Suprapubic skin (tissue), 4 donors: ENCODE data around the gene MCC. TPM values are rescaled to one million over a fixed set of nuclear protein-coding genes. Genes with fewer than 3 reads are reported as not detected.

Source experiments
- DNase-seq, 2 donors: peaks; one replicate each; pipeline ENCODE4 v3.0.0-alpha.2; 2019; ENCODE audit warnings: low spot score in 2 of 2
- H3K27ac ChIP-seq: fragments of 200-600 bp; sonication (generic); one replicate; pipeline ENCODE4 v1.5.1; 2019
- H3K27me3 ChIP-seq: fragments of 200-600 bp; sonication (generic); one replicate; pipeline ENCODE4 v1.5.1; 2019
- H3K36me3 ChIP-seq: fragments of 200-600 bp; sonication (generic); one replicate; pipeline ENCODE4 v1.5.1; 2019
- H3K4me1 ChIP-seq: fragments of 200-600 bp; sonication (generic); one replicate; pipeline ENCODE4 v1.5.1; 2019
- H3K4me3 ChIP-seq: fragments of 200-600 bp; sonication (generic); one replicate; pipeline ENCODE4 v1.5.1; 2019; ENCODE audit warnings: mild to moderate bottlenecking
- H3K9me3 ChIP-seq: fragments of 200-600 bp; sonication (generic); one replicate; pipeline ENCODE4 v1.5.1; 2019
- CTCF ChIP-seq, 2 donors: fragments of 200-600 bp in 1 of 2; fragments of 450-650 bp in 1 of 2; sonication (generic) in 1 of 2; IDR thresholded peaks; one replicate each; pipeline ENCODE4 v1.5.1; 2016 to 2019; ENCODE audit warnings: antibody characterized with exemption in 2 of 2, mild to moderate bottlenecking in 1 of 2, moderate library complexity in 1 of 2
- EP300 ChIP-seq: sonication (generic); formaldehyde crosslinking; IDR thresholded peaks from one replicate; pipeline ENCODE4 v1.6.1; 2017; ENCODE audit warnings: antibody characterized with exemption
- POLR2A ChIP-seq, 2 donors: fragments of 450-650 bp; IDR thresholded peaks; one replicate each; pipeline ENCODE4 v1.6.1; 2017; ENCODE audit warnings: antibody characterized with exemption in 2 of 2, mild to moderate bottlenecking in 2 of 2, moderate library complexity in 2 of 2
- POLR2AphosphoS5 ChIP-seq, 3 donors: sonication (generic); formaldehyde crosslinking; IDR thresholded peaks; one replicate each; pipeline ENCODE4 v1.6.1; 2017; ENCODE audit warnings: antibody characterized with exemption in 3 of 3
- WGBS: methylation state at CpG from one replicate; pipeline ENCODE4 v1.1.5; 2018; 5-methylcytosine and 5-hydroxymethylcytosine counted together
- total RNA-seq, 4 donors: library from RNA; depleted of rRNA; stranded (reverse); fragments of >200 nt; gene quantifications; one replicate each; pipeline ENCODE4 v1.1.0, GENCODE V29; 2016

MCC gene
- total RNA-seq, 4 donors from 2014 or later: 67.7 to 105 (median 86.6) TPM

- no peak overlapping the region for H3K4me3 ChIP-seq
- no peaks in the 10 kb centered on the region for H3K27me3 ChIP-seq
- H3K27ac ChIP-seq: no peak overlapping the region
- no peaks in the 10 kb centered on the region for H3K9me3 ChIP-seq
- peaks cover 18% of the 10 kb centered on the region for H3K4me1 ChIP-seq
- H3K36me3 ChIP-seq: peaks cover 21% of the 10 kb centered on the region
- DNase-seq: no peak
- WGBS: 88% methylated on average over 5 of the region's 5 CpGs
- TF ChIP-seq POLR2A (IDR thresholded peaks at IDR 0.05) (no peak), POLR2AphosphoS5 (IDR thresholded peaks at IDR 0.05) (no peak), EP300 (no peak), CTCF (IDR thresholded peaks at IDR 0.05) (no peak)
These were observed 400.2 kb downstream of the MCC start for GRCh38 chr5:113087976-113088514.

GRCh38 chr5:113085880-113086409 is 402.3 kb downstream of the MCC start:
- no peak for TF ChIP-seq POLR2A (IDR thresholded peaks at IDR 0.05)
- no peak for TF ChIP-seq EP300
- TF ChIP-seq CTCF (IDR thresholded peaks at IDR 0.05): no peak
- TF ChIP-seq POLR2AphosphoS5 (IDR thresholded peaks at IDR 0.05): no peak
- WGBS: 95% methylated on average over 7 of the region's 7 CpGs

DNA sequence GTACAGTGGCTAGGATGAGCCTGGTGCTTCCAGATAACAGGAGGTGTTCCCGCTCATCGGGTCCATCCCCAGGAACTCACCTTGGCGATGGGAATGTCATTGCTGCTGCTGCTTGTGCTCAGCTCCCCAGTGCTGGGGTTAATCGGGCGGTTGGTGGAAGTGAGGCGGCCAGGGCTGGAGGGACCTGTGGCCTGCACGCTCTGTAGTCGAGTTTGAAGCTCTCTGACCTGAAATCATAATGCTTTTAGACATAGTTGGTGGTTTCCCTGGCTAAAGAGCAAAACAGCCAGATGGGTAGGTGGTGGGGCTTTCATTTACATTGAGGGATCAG is 403.2 kb downstream of the MCC start:
- Histone ChIP-seq H3K4me3 (no peak overlapping the region), H3K27ac (no peak overlapping the region), H3K27me3 (no peaks in the 10 kb centered on the region), H3K36me3 (peaks cover 34% of the 10 kb centered on the region), H3K9me3 (no peaks in the 10 kb centered on the region), H3K4me1 (peaks cover 5% of the 10 kb centered on the region)
- TF ChIP-seq POLR2AphosphoS5 (IDR thresholded peaks at IDR 0.05) (no peak), CTCF (IDR thresholded peaks at IDR 0.05) (no peak), POLR2A (IDR thresholded peaks at IDR 0.05) (no peak), EP300 (no peak)
- no peak for DNase-seq
- 78% methylated on average over 8 of the region's 8 CpGs for WGBS

More at GRCh38 chr5:113085880-113086409, 402.3 kb downstream of the MCC start:
- no peak for DNase-seq
- Histone ChIP-seq H3K4me1 (peaks cover 14% of the 10 kb centered on the region), H3K9me3 (no peaks in the 10 kb centered on the region), H3K27me3 (no peaks in the 10 kb centered on the region), H3K36me3 (peaks cover 31% of the 10 kb centered on the region), H3K4me3 (no peak overlapping the region), H3K27ac (no peak overlapping the region)

DNA sequence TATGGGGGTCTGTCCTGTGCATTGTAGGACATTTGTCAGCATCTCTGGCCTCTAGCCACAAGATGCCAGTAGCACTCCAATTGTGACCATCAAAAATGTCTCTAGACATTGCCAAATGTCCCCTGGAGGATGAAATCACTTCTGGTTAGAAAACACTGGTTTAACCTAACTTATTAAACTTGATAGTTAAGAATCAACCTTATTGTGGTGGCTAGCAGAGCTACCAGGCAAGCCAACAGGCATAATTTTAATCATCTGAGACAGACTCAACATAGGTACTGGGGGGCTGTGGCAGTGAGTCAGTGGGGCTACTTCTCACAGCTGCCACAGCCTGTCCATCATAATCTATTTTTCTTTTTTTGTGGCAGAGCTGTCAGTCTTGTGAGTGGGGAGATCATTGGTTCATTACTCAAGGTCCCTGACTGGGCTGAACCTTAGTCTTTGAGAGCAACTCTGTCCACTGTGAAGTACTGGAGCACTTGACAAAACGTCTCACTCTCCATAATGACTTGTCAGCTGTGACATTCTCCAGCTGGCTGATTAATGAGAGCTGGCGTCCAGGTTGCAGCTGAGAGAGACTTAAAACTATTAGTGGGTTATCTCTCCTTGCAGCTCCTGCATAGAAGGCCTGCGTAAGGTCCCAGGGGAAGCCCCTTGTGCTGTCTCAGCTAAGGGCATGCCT is 403.7 kb downstream of the MCC start:
- WGBS: 53% methylated on average over 2 of the region's 3 CpGs
- H3K9me3 ChIP-seq: no peaks in the 10 kb centered on the region
- H3K4me3 ChIP-seq: no peak overlapping the region
- peaks cover 34% of the 10 kb centered on the region for H3K36me3 ChIP-seq
- H3K27ac ChIP-seq: no peak overlapping the region
- no peak for DNase-seq
- peaks cover under 1% of the 10 kb centered on the region for H3K4me1 ChIP-seq
- no peaks in the 10 kb centered on the region for H3K27me3 ChIP-seq
- TF ChIP-seq CTCF (IDR thresholded peaks at IDR 0.05) (no peak), EP300 (no peak), POLR2A (IDR thresholded peaks at IDR 0.05) (no peak), POLR2AphosphoS5 (IDR thresholded peaks at IDR 0.05) (no peak)

DNA sequence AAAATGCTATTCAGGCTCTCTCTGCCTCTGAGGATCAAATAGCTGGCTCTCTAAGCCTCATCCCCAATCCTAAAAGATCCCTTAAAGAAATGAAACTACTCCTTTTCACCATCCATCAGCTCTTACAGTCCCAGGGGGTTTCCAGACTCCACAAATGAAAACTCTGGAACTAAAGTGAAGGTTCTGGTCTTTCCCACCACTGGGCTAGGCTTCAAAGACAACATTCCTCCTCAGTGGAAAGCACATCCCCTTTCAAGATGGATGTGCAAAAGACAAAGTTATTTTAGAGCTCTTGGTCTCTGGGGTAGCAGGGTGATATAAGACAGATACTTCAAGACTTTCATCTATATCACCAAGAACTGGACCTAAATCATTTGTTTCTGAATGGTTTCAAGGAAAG is 404.8 kb downstream of the MCC start:
- Histone ChIP-seq H3K27me3 (no peaks in the 10 kb centered on the region), H3K27ac (no peak overlapping the region), H3K4me3 (no peak overlapping the region), H3K4me1 (no peaks in the 10 kb centered on the region), H3K9me3 (no peaks in the 10 kb centered on the region), H3K36me3 (peaks cover 34% of the 10 kb centered on the region)
- DNase-seq: no peak
- TF ChIP-seq POLR2AphosphoS5 (IDR thresholded peaks at IDR 0.05): no peak
- TF ChIP-seq EP300: no peak
- no peak for TF ChIP-seq POLR2A (IDR thresholded peaks at IDR 0.05)
- no peak for TF ChIP-seq CTCF (IDR thresholded peaks at IDR 0.05)
